ENCODE results near the gene CDH13.

- TF ChIP-seq REST (IDR thresholded peaks at IDR 0.05; ENCODE audit: borderline replicate concordance) (no peak), CTCF (IDR thresholded peaks at IDR 0.05; ENCODE audit: poor library complexity, severe bottlenecking) (no peak), EZH2 (IDR thresholded peaks at IDR 0.05; ENCODE audit: borderline replicate concordance, insufficient read depth, low read length, poor library complexity, severe bottlenecking) (no peak)
Observed at GRCh38 chr16:83010776-83011720, 384.3 kb downstream of the CDH13 start.

Measured in neural cell (in vitro differentiated cells).